Smooth muscle cell (in vitro differentiated cells): ENCODE results near the gene ATP5F1E. TPM values are rescaled to one million over a fixed set of nuclear protein-coding genes. Genes with fewer than 3 reads are reported as not detected.

ENCODE experiments used
- DNase-seq: peaks from one replicate; lab custom pipeline; 2025; ENCODE audit not compliant: unreplicated experiment; lab: John Stamatoyannopoulos, UW
- H2AFZ ChIP-seq: fragments of 200-600 bp; sonication (generic); 2 replicates; pipeline ENCODE4 v1.6.0; 2016; ENCODE audit warnings: antibody characterized with exemption, low read depth, mild to moderate bottlenecking
- H3F3A ChIP-seq: fragments of 200-600 bp; sonication (generic); 2 replicates; pipeline ENCODE4 v1.6.0; 2017; ENCODE audit warnings: antibody characterized with exemption, low read depth
- H3K27ac ChIP-seq: fragments of 200-600 bp; sonication (generic); 2 replicates; pipeline ENCODE4 v1.5.1; 2016; ENCODE audit warnings: low read depth, mild to moderate bottlenecking
- H3K27me3 ChIP-seq: fragments of 200-600 bp; sonication (generic); 2 replicates; pipeline ENCODE4 v1.6.1; 2016; ENCODE audit warnings: low read depth, mild to moderate bottlenecking
- H3K36me3 ChIP-seq: fragments of 200-600 bp; sonication (generic); 2 replicates; pipeline ENCODE4 v1.5.1; 2016; ENCODE audit warnings: low read depth
- H3K4me1 ChIP-seq: fragments of 200-600 bp; sonication (generic); 2 replicates; pipeline ENCODE4 v1.5.1; 2016; ENCODE audit warnings: low read depth
- H3K4me2 ChIP-seq: fragments of 200-600 bp; sonication (generic); 2 replicates; pipeline ENCODE4 v1.6.0; 2016; ENCODE audit warnings: mild to moderate bottlenecking
- H3K4me3 ChIP-seq: fragments of 200-600 bp; sonication (generic); 2 replicates; pipeline ENCODE4 v1.5.1; 2016; ENCODE audit warnings: mild to moderate bottlenecking
- H3K79me2 ChIP-seq: fragments of 200-600 bp; sonication (generic); 2 replicates; pipeline ENCODE4 v1.6.0; 2016; ENCODE audit warnings: low read depth, mild to moderate bottlenecking
- H3K9ac ChIP-seq: fragments of 200-600 bp; sonication (generic); 2 replicates; pipeline ENCODE4 v1.6.0; 2016; ENCODE audit warnings: low read depth
- H3K9me3 ChIP-seq: fragments of 200-600 bp; sonication (generic); replicated peaks from 2 replicates; pipeline ENCODE4 v1.5.1; 2016; ENCODE audit warnings: low read depth
- H4K20me1 ChIP-seq: fragments of 200-600 bp; sonication (generic); 2 replicates; pipeline ENCODE4 v1.6.0; 2016; ENCODE audit warnings: low read depth
- WGBS: methylation state at CpG from one replicate; pipeline ENCODE4 v1.1.7; 2016; ENCODE audit warnings: low lambda C conversion rate; 5-methylcytosine and 5-hydroxymethylcytosine counted together
- polyA plus RNA-seq: library from polyadenylated mRNA; unstranded; fragments of >200 nt; fragmentation: Nextera tagmentation; extraction: Ambion mirVana; gene quantifications from 2 replicates; pipeline ENCODE4 v1.2.1, GENCODE V29; 2016
- total RNA-seq: library from RNA; depleted of rRNA; stranded (reverse); fragments of >200 nt; gene quantifications from 2 replicates; pipeline ENCODE4 v1.2.3, GENCODE V29; 2014
- TF ChIP-seq, protein P1 (sequence below): fragments of 200-600 bp; sonication (generic); IDR thresholded peaks from 2 replicates; pipeline ENCODE4 v1.5.1; 2017; ENCODE audit warnings: borderline replicate concordance, mild to moderate bottlenecking, antibody characterized with exemption; ENCODE audit not compliant: insufficient read depth, poor library complexity, severe bottlenecking

ATP5F1E gene
- total and polyA plus RNA-seq, 2 experiments from 2014 or later = 48.6 to 265 TPM

DNA sequence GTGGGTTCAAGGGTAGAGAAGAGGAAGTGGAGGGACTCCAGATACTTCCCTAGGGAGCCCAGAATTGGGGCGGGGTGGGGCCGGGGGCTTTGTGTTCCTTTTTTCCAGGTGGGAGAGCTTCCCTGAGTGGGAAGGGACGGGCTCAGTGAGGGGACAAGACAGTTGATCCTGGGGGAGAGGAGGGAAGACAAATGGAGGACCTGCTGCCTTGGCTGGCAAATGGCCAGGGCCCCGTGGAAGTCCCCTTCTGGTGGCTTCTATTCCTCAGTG, 27.7 kb downstream of the ATP5F1E start:
- no peak for DNase-seq
- Histone ChIP-seq H3K27me3 (no peaks in the 10 kb centered on the region), H2AFZ (no peak overlapping the region), H3K36me3 (no peaks in the 10 kb centered on the region), H3K4me2 (no peak overlapping the region), H4K20me1 (peaks cover 8% of the 10 kb centered on the region), H3K4me3 (no peak overlapping the region), H3K9me3 (no peaks in the 10 kb centered on the region), H3F3A (no peaks in the 10 kb centered on the region), H3K4me1 (peaks cover 11% of the 10 kb centered on the region), H3K79me2 (peaks cover 18% of the 10 kb centered on the region), H3K27ac (no peak overlapping the region), H3K9ac (no peak overlapping the region)
- WGBS = 98% methylated on average over 4 of the region's 4 CpGs
- TF ChIP-seq, protein P1, sequence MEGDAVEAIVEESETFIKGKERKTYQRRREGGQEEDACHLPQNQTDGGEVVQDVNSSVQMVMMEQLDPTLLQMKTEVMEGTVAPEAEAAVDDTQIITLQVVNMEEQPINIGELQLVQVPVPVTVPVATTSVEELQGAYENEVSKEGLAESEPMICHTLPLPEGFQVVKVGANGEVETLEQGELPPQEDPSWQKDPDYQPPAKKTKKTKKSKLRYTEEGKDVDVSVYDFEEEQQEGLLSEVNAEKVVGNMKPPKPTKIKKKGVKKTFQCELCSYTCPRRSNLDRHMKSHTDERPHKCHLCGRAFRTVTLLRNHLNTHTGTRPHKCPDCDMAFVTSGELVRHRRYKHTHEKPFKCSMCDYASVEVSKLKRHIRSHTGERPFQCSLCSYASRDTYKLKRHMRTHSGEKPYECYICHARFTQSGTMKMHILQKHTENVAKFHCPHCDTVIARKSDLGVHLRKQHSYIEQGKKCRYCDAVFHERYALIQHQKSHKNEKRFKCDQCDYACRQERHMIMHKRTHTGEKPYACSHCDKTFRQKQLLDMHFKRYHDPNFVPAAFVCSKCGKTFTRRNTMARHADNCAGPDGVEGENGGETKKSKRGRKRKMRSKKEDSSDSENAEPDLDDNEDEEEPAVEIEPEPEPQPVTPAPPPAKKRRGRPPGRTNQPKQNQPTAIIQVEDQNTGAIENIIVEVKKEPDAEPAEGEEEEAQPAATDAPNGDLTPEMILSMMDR = no peak

DNA sequence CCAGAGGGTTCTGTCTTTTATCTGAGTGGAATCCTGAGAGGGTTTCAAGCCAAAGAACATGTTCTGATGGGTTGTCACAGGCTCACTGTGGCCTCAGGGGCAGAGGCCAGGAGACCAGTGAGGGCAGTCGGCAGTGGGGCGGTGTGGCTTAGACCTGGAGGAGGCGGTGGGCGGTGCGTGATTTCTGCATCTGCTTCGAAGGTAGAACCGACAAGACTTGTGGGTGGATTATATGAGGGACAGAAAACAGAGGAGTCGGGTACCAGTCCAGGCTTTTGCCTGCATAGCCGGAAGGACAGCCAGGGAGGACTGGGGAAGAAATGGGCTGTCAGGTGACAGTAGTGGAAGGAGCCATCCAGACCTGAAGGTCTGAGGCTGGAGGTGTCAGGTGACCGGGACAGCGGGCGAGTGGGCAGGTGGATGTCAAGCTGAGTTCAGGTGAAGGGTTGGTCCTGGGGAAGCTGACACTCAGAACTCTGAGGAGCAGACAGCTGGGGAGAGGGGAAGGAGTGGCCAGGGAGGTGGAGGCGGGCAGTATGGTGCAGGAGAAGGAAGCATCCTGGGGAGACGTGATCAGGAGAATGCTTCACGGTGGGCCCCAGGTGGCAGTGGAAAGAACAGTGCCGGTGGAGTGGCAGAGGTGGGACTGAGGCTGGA, 28.2 kb downstream of the ATP5F1E start:
- no peak for DNase-seq
- H3K4me1 ChIP-seq = peaks cover 11% of the 10 kb centered on the region
- H3K36me3 ChIP-seq = no peaks in the 10 kb centered on the region
- H3K27ac ChIP-seq = no peak overlapping the region
- TF ChIP-seq, protein P1 = no peak
- H3K79me2 ChIP-seq = peaks cover 18% of the 10 kb centered on the region
- H2AFZ ChIP-seq = no peak overlapping the region
- 97% methylated on average over 16 of the region's 16 CpGs for WGBS
- peaks cover 8% of the 10 kb centered on the region for H4K20me1 ChIP-seq
- H3K4me2 ChIP-seq = no peak overlapping the region
- no peak overlapping the region for H3K4me3 ChIP-seq
- H3K9me3 ChIP-seq = no peaks in the 10 kb centered on the region
- no peak overlapping the region for H3K9ac ChIP-seq
- H3K27me3 ChIP-seq = no peaks in the 10 kb centered on the region
- H3F3A ChIP-seq = no peaks in the 10 kb centered on the region

DNA sequence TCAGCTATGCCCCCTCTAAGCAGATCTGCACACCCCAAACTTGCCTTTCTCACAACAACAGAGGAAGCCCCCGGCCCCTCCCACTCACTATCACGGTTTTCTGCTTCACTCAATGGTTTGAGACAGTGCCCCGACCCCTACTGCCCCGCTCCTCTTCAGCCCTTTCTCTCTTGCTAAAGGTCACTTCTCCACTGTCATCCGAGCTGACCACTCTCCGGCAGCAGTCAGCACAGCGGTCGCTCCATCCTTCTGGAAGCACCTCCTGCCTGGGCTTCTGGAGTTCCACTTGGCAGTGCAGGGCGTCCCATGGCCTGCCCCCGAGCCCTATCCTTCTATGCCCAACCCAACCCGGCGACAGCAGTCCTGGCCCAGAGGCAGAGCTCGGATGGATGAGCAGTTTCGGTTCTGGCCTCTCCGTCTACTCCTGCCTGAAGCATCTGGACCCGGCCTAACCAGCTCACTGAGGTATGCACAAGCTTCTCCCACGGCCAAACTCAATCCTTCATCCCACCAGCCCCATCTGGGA, 29.2 kb downstream of the ATP5F1E start:
- peaks cover 8% of the 10 kb centered on the region for H4K20me1 ChIP-seq
- H3K4me3 ChIP-seq = no peak overlapping the region
- TF ChIP-seq, protein P1 = no peak
- H3K36me3 ChIP-seq = peaks cover 2% of the 10 kb centered on the region
- no peaks in the 10 kb centered on the region for H3F3A ChIP-seq
- no peak overlapping the region for H3K27ac ChIP-seq
- no peak overlapping the region for H3K9ac ChIP-seq
- H3K4me2 ChIP-seq = no peak overlapping the region
- peaks cover 11% of the 10 kb centered on the region for H3K4me1 ChIP-seq
- H3K79me2 ChIP-seq = peaks cover 18% of the 10 kb centered on the region
- no peaks in the 10 kb centered on the region for H3K9me3 ChIP-seq
- 94% methylated on average over 17 of the region's 17 CpGs for whole genome bisulfite sequencing
- DNase-seq = no peak
- no peaks in the 10 kb centered on the region for H3K27me3 ChIP-seq
- no peak overlapping the region for H2AFZ ChIP-seq

DNA sequence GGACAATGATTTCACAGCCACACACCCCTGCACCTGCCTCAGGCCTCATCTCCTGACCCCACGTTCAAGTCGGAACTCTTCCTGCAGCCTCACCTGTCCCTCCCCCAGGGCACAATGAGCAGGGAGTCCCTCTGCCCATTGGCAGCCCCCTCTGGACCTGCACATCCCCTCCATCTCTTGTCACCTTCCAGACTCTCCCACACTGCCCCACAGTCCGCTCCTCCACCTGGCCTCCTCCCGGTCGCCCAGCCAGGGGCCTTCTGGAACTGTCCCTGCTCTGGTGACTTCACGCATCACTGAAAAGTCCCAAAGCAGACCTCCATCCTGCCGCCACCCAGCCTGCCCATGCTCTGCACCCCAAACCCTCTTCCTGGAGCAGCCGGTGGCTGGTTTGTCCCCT, 29.7 kb downstream of the ATP5F1E start:
- Histone ChIP-seq H3K36me3 (peaks cover 7% of the 10 kb centered on the region), H3K4me3 (no peak overlapping the region), H3K27me3 (no peaks in the 10 kb centered on the region), H3K9me3 (no peaks in the 10 kb centered on the region), H3K4me2 (no peak overlapping the region), H3K4me1 (peaks cover 9% of the 10 kb centered on the region), H4K20me1 (peaks cover 8% of the 10 kb centered on the region), H3K9ac (no peak overlapping the region), H3K27ac (no peak overlapping the region), H2AFZ (no peak overlapping the region), H3K79me2 (peaks cover 18% of the 10 kb centered on the region), H3F3A (no peaks in the 10 kb centered on the region)
- TF ChIP-seq, protein P1 = no peak
- over 99% methylated on average over 7 of the region's 8 CpGs for WGBS
- no peak for DNase-seq
